Tibial nerve (tissue), 4 donors: Measurements from ENCODE around the gene STOX2. TPM values are rescaled to one million over a fixed set of nuclear protein-coding genes. Genes with fewer than 3 reads are reported as not detected.
A peak's percentile ranks its signal among the peaks of the same experiment; 100 is the strongest.

Experiments used
- DNase-seq, 2 donors: peaks; one replicate each; pipeline ENCODE4 v3.0.0-alpha.2; 2019; ENCODE audit warnings: low spot score in 2 of 2
- H3K27ac ChIP-seq, 4 donors: fragments of 200-600 bp; sonication (generic) in 3 of 4; one replicate each; pipeline ENCODE4 v1.5.1; 2017 to 2019; ENCODE audit warnings: mild to moderate bottlenecking in 1 of 4
- H3K27me3 ChIP-seq, 2 donors: fragments of 200-600 bp; sonication (generic) in 1 of 2; one replicate each; pipeline versions ENCODE4 v1.5.1 to v1.6.0; 2017 to 2019
- H3K36me3 ChIP-seq, 3 donors: fragments of 200-600 bp; sonication (generic); one replicate each; pipeline ENCODE4 v1.5.1; 2018 to 2019
- H3K4me1 ChIP-seq, 4 donors: fragments of 200-600 bp; sonication (generic) in 3 of 4; one replicate each; pipeline ENCODE4 v1.5.1; 2017 to 2019
- H3K4me3 ChIP-seq, 4 donors: fragments of 200-600 bp; sonication (generic) in 3 of 4; one replicate each; pipeline ENCODE4 v1.5.1; 2017 to 2019; ENCODE audit warnings: mild to moderate bottlenecking in 1 of 4, moderate library complexity in 1 of 4
- H3K9me3 ChIP-seq, 4 donors: fragments of 200-600 bp; sonication (generic) in 3 of 4; one replicate each; pipeline ENCODE4 v1.5.1; 2017 to 2019
- CTCF ChIP-seq, 5 experiments: fragments of 200-600 bp in 3 of 5; fragments of 450-650 bp in 2 of 5; sonication (generic) in 3 of 5; IDR thresholded peaks; one replicate each; pipeline ENCODE4 v1.5.1; 2016 to 2019; ENCODE audit warnings: antibody characterized with exemption in 5 of 5, mild to moderate bottlenecking in 3 of 5, moderate library complexity in 2 of 5
- EP300 ChIP-seq, 2 donors: sonication (generic); formaldehyde crosslinking; IDR thresholded peaks; one replicate each; pipeline ENCODE4 v1.6.1; 2017; ENCODE audit warnings: antibody characterized with exemption in 2 of 2, mild to moderate bottlenecking in 1 of 2
- POLR2A ChIP-seq, 2 donors: fragments of 450-650 bp; IDR thresholded peaks; one replicate each; pipeline ENCODE4 v1.6.1; 2017; ENCODE audit warnings: antibody characterized with exemption in 2 of 2, mild to moderate bottlenecking in 2 of 2, moderate library complexity in 2 of 2
- WGBS, 2 donors: methylation state at CpG; one replicate each; pipeline ENCODE4 v1.1.5; 2018; 5-methylcytosine and 5-hydroxymethylcytosine counted together
- total RNA-seq, 4 donors: library from RNA; depleted of rRNA; stranded (reverse); fragments of >200 nt; gene quantifications; one replicate each; pipeline ENCODE4 v1.1.0, GENCODE V29; 2016

STOX2 gene
- total RNA-seq, 4 donors from 2014 or later: 11.9 to 28.6 (median 17.9) TPM

- H3K4me3 ChIP-seq: no peak overlapping the region
- DNase-seq: no peak
- no peaks in the 10 kb centered on the region for H3K36me3 ChIP-seq
- H3K27me3 ChIP-seq: no peaks in the 10 kb centered on the region
- no peaks in the 10 kb centered on the region for H3K9me3 ChIP-seq
- TF ChIP-seq EP300 (IDR thresholded peaks at IDR 0.05) (no peak), POLR2A (IDR thresholded peaks at IDR 0.05) (no peak), CTCF (IDR thresholded peaks at IDR 0.05) (no peak)
- H3K27ac ChIP-seq: no peak overlapping the region
- WGBS, 2 donors: 67 to 76% methylated on average over 3 of the region's 3 CpGs
- peaks cover 0 to 7% (median 1%) of the 10 kb centered on the region in 4 donors for H3K4me1 ChIP-seq
These were observed 34.1 kb upstream of the STOX2 start for GRCh38 chr4:183870997-183871396.

GRCh38 chr4:183871581-183871980 is 33.5 kb upstream of the STOX2 start:
- Histone ChIP-seq H3K4me3 (no peak overlapping the region), H3K36me3 (no peaks in the 10 kb centered on the region), H3K9me3 (no peaks in the 10 kb centered on the region), H3K27me3 (no peaks in the 10 kb centered on the region), H3K4me1 (peaks cover 0 to 8% (median 1%) of the 10 kb centered on the region in 4 donors), H3K27ac (no peak overlapping the region)
- 52 to 58% methylated on average over 4 of the region's 4 CpGs for WGBS, 2 donors
- DNase-seq: no peak
- TF ChIP-seq EP300 (IDR thresholded peaks at IDR 0.05): no peak
- TF ChIP-seq CTCF (IDR thresholded peaks at IDR 0.05): no peak
- TF ChIP-seq POLR2A (IDR thresholded peaks at IDR 0.05): no peak

- Histone ChIP-seq H3K4me3 (no peak overlapping the region), H3K27ac (no peak overlapping the region), H3K27me3 (no peaks in the 10 kb centered on the region), H3K9me3 (no peaks in the 10 kb centered on the region), H3K36me3 (no peaks in the 10 kb centered on the region), H3K4me1 (peaks cover 0 to 17% (median 8%) of the 10 kb centered on the region in 4 donors)
- WGBS, 2 donors: 61 to 69% methylated on average over 5 of the region's 5 CpGs
- no peak for DNase-seq
- TF ChIP-seq CTCF (IDR thresholded peaks at IDR 0.05) (no peak), POLR2A (IDR thresholded peaks at IDR 0.05) (no peak), EP300 (IDR thresholded peaks at IDR 0.05) (no peak)
These were observed 32.6 kb upstream of the STOX2 start for GRCh38 chr4:183872531-183872930.

- no peak overlapping the region for H3K4me3 ChIP-seq
- 78 to 83% methylated on average over 7 of the region's 7 CpGs for WGBS, 2 donors
These were observed 31.5 kb upstream of the STOX2 start for GRCh38 chr4:183873409-183874185.

GRCh38 chr4:183875251-183875825 is 29.8 kb upstream of the STOX2 start:
- no peaks in the 10 kb centered on the region for H3K27me3 ChIP-seq
- no peaks in the 10 kb centered on the region for H3K9me3 ChIP-seq
- WGBS, 2 donors: 80 to 85% methylated on average over 10 of the region's 10 CpGs
- H3K36me3 ChIP-seq: no peaks in the 10 kb centered on the region
- no peak for TF ChIP-seq POLR2A (IDR thresholded peaks at IDR 0.05)
- no peak overlapping the region for H3K4me3 ChIP-seq
- peak overlapping the region in 2 of 4 donors; percentile 61 to 70 for H3K27ac ChIP-seq
- no peak for DNase-seq
- H3K4me1 ChIP-seq: peaks cover 0 to 28% (median 8%) of the 10 kb centered on the region in 4 donors

More at GRCh38 chr4:183873409-183874185, 31.5 kb upstream of the STOX2 start:
- Histone ChIP-seq H3K27me3 (no peaks in the 10 kb centered on the region), H3K27ac (no peak overlapping the region), H3K36me3 (no peaks in the 10 kb centered on the region), H3K4me1 (peaks cover 0 to 25% (median 8%) of the 10 kb centered on the region in 4 donors), H3K9me3 (no peaks in the 10 kb centered on the region)
- no peak for TF ChIP-seq EP300 (IDR thresholded peaks at IDR 0.05)
- DNase-seq: no peak

- DNase-seq: no peak
- Histone ChIP-seq H3K9me3 (no peaks in the 10 kb centered on the region), H3K27ac (peak overlapping the region in 3 of 4 donors; percentile 61 to 70 (median 69)), H3K27me3 (no peaks in the 10 kb centered on the region), H3K36me3 (no peaks in the 10 kb centered on the region), H3K4me3 (peak overlapping the region in 3 of 4 donors; percentile 32 to 45 (median 40)), H3K4me1 (peaks cover 0 to 28% (median 7%) of the 10 kb centered on the region in 4 donors)
- WGBS, 2 donors: 25 to 33% methylated on average over 18 of the region's 18 CpGs
- no peak for TF ChIP-seq CTCF (IDR thresholded peaks at IDR 0.05)
- peak in 1 of 2 donors; percentile 46 for TF ChIP-seq EP300 (IDR thresholded peaks at IDR 0.05)
These were observed 28.7 kb upstream of the STOX2 start for GRCh38 chr4:183876268-183876934.
